ENCODE results near the gene NEAT1.
"Not testable (repeated sequence)": the region's sequence is repeated elsewhere in the genome, so short reads cannot be mapped to it uniquely, and the experiment has no call there.

Gene NEAT1

GRCh38 chr11:65456418-65456817 lies 33.8 kb downstream of the NEAT1 start:
- DNase-seq, result no peak

GRCh38 chr11:65459552-65459951 lies 37.0 kb downstream of the NEAT1 start:
- DNase-seq, result no peak

- DNase-seq, result not testable (repeated sequence)
Measured at GRCh38 chr11:65465471-65465870, 42.9 kb downstream of the NEAT1 start.

GRCh38 chr11:65467306-65467705 lies 44.7 kb downstream of the NEAT1 start:
- DNase-seq, result not testable (repeated sequence)

- DNase-seq, result no peak
Measured at GRCh38 chr11:65468874-65469333, 46.3 kb downstream of the NEAT1 start.

GRCh38 chr11:65470433-65471049 lies 47.9 kb downstream of the NEAT1 start:
- DNase-seq, result no peak

- DNase-seq, result peak; percentile 85
Measured at GRCh38 chr11:65471447-65471891, 48.9 kb downstream of the NEAT1 start.

- DNase-seq, result not testable (repeated sequence)
Measured at GRCh38 chr11:65472588-65473277, 50.1 kb downstream of the NEAT1 start.

GRCh38 chr11:65473278-65473860 lies 50.8 kb downstream of the NEAT1 start:
- DNase-seq, result peak; percentile 33

GRCh38 chr11:65474864-65475263 lies 52.3 kb downstream of the NEAT1 start:
- DNase-seq, result no peak

- no peak for DNase-seq
Measured at GRCh38 chr11:65476632-65477148, 54.1 kb downstream of the NEAT1 start.

- peak; percentile 97 for DNase-seq
Measured at GRCh38 chr11:65477149-65477965, 54.8 kb downstream of the NEAT1 start.

GRCh38 chr11:65478388-65479183 lies 56.0 kb downstream of the NEAT1 start:
- peak; percentile 54 for DNase-seq

- peak; percentile 82 for DNase-seq
Measured at GRCh38 chr11:65479184-65480145, 56.9 kb downstream of the NEAT1 start.

GRCh38 chr11:65482306-65482850 lies 59.8 kb downstream of the NEAT1 start:
- peak; percentile 55 for DNase-seq

GRCh38 chr11:65485920-65486219 lies 63.3 kb downstream of the NEAT1 start:
- no peak for DNase-seq

- no peak for DNase-seq
Measured at GRCh38 chr11:65486570-65487466, 64.2 kb downstream of the NEAT1 start.

- DNase-seq, result peak; percentile 100
Measured at GRCh38 chr11:65487467-65488272, 65.1 kb downstream of the NEAT1 start.

Measured in fibroblast of skin of right biceps (primary cell).